Measurements from ENCODE around the gene OTUD3.

Gene OTUD3

DNA sequence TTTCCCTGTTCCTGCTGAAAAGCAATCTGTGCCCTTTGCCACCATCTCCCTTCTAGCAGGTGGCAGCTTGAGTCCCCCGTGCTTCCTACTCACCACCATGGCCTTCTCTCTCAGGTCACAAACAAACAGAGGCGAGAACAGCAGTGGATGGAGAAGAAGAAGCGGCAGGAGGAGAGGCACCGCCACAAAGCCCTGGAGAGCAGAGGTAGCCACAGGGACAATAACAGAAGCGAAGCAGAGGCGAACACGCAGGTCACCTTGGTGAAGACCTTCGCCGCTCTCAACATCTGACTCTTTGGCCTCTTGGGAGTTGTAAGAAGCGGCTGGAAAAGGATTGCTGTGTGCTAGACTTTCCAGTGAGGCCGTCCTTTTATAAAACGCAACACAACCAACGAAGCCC lies 25.3 kb downstream of the OTUD3 start:
- Histone ChIP-seq H3K27me3 (ENCODE audit: insufficient read depth, poor library complexity, severe bottlenecking) (no peaks in the 10 kb centered on the region), H3K4me3 (replicated peaks; ENCODE audit: insufficient read depth, low read length) (no peak overlapping the region), H3K27ac (replicated peaks) (no peak overlapping the region)
- no peak for DNase-seq (ENCODE audit: low read depth in 1 of 2, low spot score in 1 of 2)
- TF ChIP-seq, protein P1, sequence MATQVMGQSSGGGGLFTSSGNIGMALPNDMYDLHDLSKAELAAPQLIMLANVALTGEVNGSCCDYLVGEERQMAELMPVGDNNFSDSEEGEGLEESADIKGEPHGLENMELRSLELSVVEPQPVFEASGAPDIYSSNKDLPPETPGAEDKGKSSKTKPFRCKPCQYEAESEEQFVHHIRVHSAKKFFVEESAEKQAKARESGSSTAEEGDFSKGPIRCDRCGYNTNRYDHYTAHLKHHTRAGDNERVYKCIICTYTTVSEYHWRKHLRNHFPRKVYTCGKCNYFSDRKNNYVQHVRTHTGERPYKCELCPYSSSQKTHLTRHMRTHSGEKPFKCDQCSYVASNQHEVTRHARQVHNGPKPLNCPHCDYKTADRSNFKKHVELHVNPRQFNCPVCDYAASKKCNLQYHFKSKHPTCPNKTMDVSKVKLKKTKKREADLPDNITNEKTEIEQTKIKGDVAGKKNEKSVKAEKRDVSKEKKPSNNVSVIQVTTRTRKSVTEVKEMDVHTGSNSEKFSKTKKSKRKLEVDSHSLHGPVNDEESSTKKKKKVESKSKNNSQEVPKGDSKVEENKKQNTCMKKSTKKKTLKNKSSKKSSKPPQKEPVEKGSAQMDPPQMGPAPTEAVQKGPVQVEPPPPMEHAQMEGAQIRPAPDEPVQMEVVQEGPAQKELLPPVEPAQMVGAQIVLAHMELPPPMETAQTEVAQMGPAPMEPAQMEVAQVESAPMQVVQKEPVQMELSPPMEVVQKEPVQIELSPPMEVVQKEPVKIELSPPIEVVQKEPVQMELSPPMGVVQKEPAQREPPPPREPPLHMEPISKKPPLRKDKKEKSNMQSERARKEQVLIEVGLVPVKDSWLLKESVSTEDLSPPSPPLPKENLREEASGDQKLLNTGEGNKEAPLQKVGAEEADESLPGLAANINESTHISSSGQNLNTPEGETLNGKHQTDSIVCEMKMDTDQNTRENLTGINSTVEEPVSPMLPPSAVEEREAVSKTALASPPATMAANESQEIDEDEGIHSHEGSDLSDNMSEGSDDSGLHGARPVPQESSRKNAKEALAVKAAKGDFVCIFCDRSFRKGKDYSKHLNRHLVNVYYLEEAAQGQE (IDR thresholded peaks at IDR 0.05; ENCODE audit: insufficient replicate concordance, low read depth), result no peak
- TF ChIP-seq, protein P2, sequence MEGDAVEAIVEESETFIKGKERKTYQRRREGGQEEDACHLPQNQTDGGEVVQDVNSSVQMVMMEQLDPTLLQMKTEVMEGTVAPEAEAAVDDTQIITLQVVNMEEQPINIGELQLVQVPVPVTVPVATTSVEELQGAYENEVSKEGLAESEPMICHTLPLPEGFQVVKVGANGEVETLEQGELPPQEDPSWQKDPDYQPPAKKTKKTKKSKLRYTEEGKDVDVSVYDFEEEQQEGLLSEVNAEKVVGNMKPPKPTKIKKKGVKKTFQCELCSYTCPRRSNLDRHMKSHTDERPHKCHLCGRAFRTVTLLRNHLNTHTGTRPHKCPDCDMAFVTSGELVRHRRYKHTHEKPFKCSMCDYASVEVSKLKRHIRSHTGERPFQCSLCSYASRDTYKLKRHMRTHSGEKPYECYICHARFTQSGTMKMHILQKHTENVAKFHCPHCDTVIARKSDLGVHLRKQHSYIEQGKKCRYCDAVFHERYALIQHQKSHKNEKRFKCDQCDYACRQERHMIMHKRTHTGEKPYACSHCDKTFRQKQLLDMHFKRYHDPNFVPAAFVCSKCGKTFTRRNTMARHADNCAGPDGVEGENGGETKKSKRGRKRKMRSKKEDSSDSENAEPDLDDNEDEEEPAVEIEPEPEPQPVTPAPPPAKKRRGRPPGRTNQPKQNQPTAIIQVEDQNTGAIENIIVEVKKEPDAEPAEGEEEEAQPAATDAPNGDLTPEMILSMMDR (IDR thresholded peaks at IDR 0.05; ENCODE audit: insufficient read depth, low read length), result no peak
- no peak for TF ChIP-seq SPI1 (IDR thresholded peaks at IDR 0.05; ENCODE audit: borderline replicate concordance, low read depth)
- TF ChIP-seq POLR2AphosphoS5 (IDR thresholded peaks at IDR 0.05; ENCODE audit: low read depth), result no peak
- TF ChIP-seq GABPA (IDR thresholded peaks at IDR 0.05; ENCODE audit: low read depth), result no peak

DNA sequence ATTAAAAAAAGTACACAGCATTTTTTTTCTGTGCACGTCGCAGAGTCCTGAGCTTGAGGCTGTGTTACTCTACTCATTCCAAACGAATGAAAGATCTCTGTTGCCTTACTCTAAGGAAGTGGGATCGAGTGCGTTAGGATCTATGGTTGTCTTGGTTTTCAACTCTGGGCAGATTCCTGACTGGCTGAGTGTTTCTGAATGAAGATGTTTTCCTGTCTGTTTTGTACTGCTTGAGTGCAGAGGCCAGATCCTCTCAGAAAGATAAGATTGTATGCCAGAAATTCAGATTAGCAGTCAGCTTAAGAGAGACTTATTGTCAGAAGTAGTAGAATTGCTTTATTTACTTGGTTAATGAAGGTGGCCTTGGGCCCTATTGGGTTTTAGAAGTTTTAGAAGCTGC lies 27.2 kb downstream of the OTUD3 start:
- no peak for DNase-seq (ENCODE audit: low read depth in 1 of 2, low spot score in 1 of 2)
- Histone ChIP-seq H3K27me3 (ENCODE audit: insufficient read depth, poor library complexity, severe bottlenecking) (no peaks in the 10 kb centered on the region), H3K4me3 (replicated peaks; ENCODE audit: insufficient read depth, low read length) (no peak overlapping the region), H3K27ac (replicated peaks) (no peak overlapping the region)
- no peak for TF ChIP-seq POLR2AphosphoS5 (IDR thresholded peaks at IDR 0.05; ENCODE audit: low read depth)
- no peak for TF ChIP-seq GABPA (IDR thresholded peaks at IDR 0.05; ENCODE audit: low read depth)
- TF ChIP-seq SPI1 (IDR thresholded peaks at IDR 0.05; ENCODE audit: borderline replicate concordance, low read depth), result no peak
- TF ChIP-seq, protein P1 (IDR thresholded peaks at IDR 0.05; ENCODE audit: insufficient replicate concordance, low read depth), result no peak
- TF ChIP-seq, protein P2 (IDR thresholded peaks at IDR 0.05; ENCODE audit: insufficient read depth, low read length), result no peak

DNA sequence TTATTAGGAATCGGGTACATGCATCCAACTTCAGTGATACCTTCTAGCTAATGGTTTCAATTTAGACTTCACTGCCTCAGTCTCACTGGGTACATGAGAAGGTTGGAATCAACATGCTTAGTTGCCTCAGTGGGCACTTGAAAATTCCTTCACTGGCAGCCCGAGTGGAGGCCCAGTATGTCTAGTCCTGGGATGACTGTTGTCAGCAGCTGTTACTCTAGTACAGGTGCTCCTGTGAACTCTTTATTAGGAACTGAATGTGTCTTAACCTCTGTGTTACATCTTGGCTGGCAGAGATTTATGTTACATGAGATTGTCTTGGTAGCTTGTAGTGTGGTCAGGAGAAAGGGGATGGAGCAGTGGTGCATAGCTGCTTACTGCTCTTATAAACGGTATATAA lies 27.8 kb downstream of the OTUD3 start:
- H3K27ac ChIP-seq (replicated peaks), result no peak overlapping the region
- DNase-seq (ENCODE audit: low read depth in 1 of 2, low spot score in 1 of 2), result no peak
- H3K4me3 ChIP-seq (replicated peaks; ENCODE audit: insufficient read depth, low read length), result no peak overlapping the region
- TF ChIP-seq SPI1 (IDR thresholded peaks at IDR 0.05; ENCODE audit: borderline replicate concordance, low read depth) (no peak), GABPA (IDR thresholded peaks at IDR 0.05; ENCODE audit: low read depth) (no peak)
- TF ChIP-seq, protein P1 (IDR thresholded peaks at IDR 0.05; ENCODE audit: insufficient replicate concordance, low read depth), result no peak
- TF ChIP-seq, protein P2 (IDR thresholded peaks at IDR 0.05; ENCODE audit: insufficient read depth, low read length), result no peak
- H3K27me3 ChIP-seq (ENCODE audit: insufficient read depth, poor library complexity, severe bottlenecking), result no peaks in the 10 kb centered on the region

Data from HL-60 (cell line).